ENCODE data around the gene ZNF536. TPM values are rescaled to one million over a fixed set of nuclear protein-coding genes. Genes with fewer than 3 reads are reported as not detected.

Gene ZNF536
- 1 to 10 TPM; 1.3 to 7.3 (median 1.3) TPM for total RNA-seq
- long read RNA-seq, donor 1, partial matches to known transcripts: 1 of 5 reads
- long read RNA-seq, donor 1, other reads (novel, unspliced or antisense): 4 of 5 reads
- long read RNA-seq, donor 2: 0 reads

- H3K9me3 ChIP-seq: no peaks in the 10 kb centered on the region
- ATAC-seq (no peak), DNase-seq (no peak)
- H3K36me3 ChIP-seq (ENCODE audit: low read depth): no peaks in the 10 kb centered on the region
- no peaks in the 10 kb centered on the region for H3K4me1 ChIP-seq (ENCODE audit: low read depth)
- no peak for TF ChIP-seq CTCF (IDR thresholded peaks at IDR 0.05)
- H3K4me3 ChIP-seq: no peak within 1 kb of the TSS
- intact Hi-C loops (cut with DNase I, micrococcal nuclease): no loop called here
Observed at GRCh38 chr19:30371960-30372824, at the start of gene ZNF536. TSS of gene ZNF536 (plus strand) at chr19:30372384. CDS start at chr19:30443563, 71,179 bp downstream.

- H3K4me1 ChIP-seq (ENCODE audit: low read depth): no peaks in the 10 kb centered on the region
- TF ChIP-seq CTCF (IDR thresholded peaks at IDR 0.05): no peak
- no peak overlapping the region for H3K4me3 ChIP-seq
- intact Hi-C loops (cut with DNase I, micrococcal nuclease): no loop called here
- ATAC-seq (no peak), DNase-seq (no peak)
- no peaks in the 10 kb centered on the region for H3K36me3 ChIP-seq (ENCODE audit: low read depth)
- H3K9me3 ChIP-seq: no peaks in the 10 kb centered on the region
Observed at GRCh38 chr19:30322641-30323320, 49.4 kb upstream of the ZNF536 start.

GRCh38 chr19:30323904-30324303 is 48.3 kb upstream of the ZNF536 start:
- DNase-seq (no peak), ATAC-seq (no peak)
- H3K4me1 ChIP-seq (ENCODE audit: low read depth): no peaks in the 10 kb centered on the region
- no peak for TF ChIP-seq CTCF (IDR thresholded peaks at IDR 0.05)
- no peaks in the 10 kb centered on the region for H3K36me3 ChIP-seq (ENCODE audit: low read depth)
- no peak overlapping the region for H3K4me3 ChIP-seq
- intact Hi-C loops (cut with DNase I, micrococcal nuclease): no loop called here
- H3K9me3 ChIP-seq: no peaks in the 10 kb centered on the region

GRCh38 chr19:30324982-30325381 is 47.2 kb upstream of the ZNF536 start:
- no peak for DNase-seq
- no peak for TF ChIP-seq CTCF (IDR thresholded peaks at IDR 0.05)
- intact Hi-C loops (cut with DNase I, micrococcal nuclease): no loop called here
- Histone ChIP-seq H3K36me3 (ENCODE audit: low read depth) (no peaks in the 10 kb centered on the region), H3K4me1 (ENCODE audit: low read depth) (no peaks in the 10 kb centered on the region), H3K4me3 (no peak overlapping the region), H3K9me3 (no peaks in the 10 kb centered on the region)
- no peak for ATAC-seq

- intact Hi-C loops (cut with DNase I, micrococcal nuclease): no loop called here
- Histone ChIP-seq H3K9me3 (no peaks in the 10 kb centered on the region), H3K4me3 (no peak overlapping the region), H3K4me1 (ENCODE audit: low read depth) (no peaks in the 10 kb centered on the region), H3K36me3 (ENCODE audit: low read depth) (no peaks in the 10 kb centered on the region)
- DNase-seq (no peak), ATAC-seq (no peak)
- TF ChIP-seq CTCF (IDR thresholded peaks at IDR 0.05): no peak
Observed at GRCh38 chr19:30325676-30326392, 46.4 kb upstream of the ZNF536 start.

Data from mucosa of descending colon (tissue), 3 donors.